CD4-positive, alpha-beta memory T cell (primary cell): ENCODE data around the gene TUT4. TPM values are rescaled to one million over a fixed set of nuclear protein-coding genes. Genes with fewer than 3 reads are reported as not detected.

Experiments
- CTCF ChIA-PET: fragments of 350-600 bp; sonication (Branson Sonifier 250); formaldehyde crosslinking; loops from one replicate; lab custom pipeline; 2021; ENCODE audit warnings: inconsistent platforms; ENCODE audit not compliant: partially characterized antibody; lab: Charles Lee
- POLR2A ChIA-PET: fragments of 350-600 bp; sonication (Branson Sonifier 250); formaldehyde crosslinking; loops from one replicate; lab custom pipeline; 2021; ENCODE audit not compliant: partially characterized antibody; lab: Charles Lee
- DNase-seq, 5 donors: peaks; one replicate each; pipeline versions ENCODE4 v3.0.0 to v3.0.0-alpha.2; 2020 to 2022; ENCODE audit warnings: mixed read lengths in 1 of 5
- H3K27ac ChIP-seq: one replicate; pipeline ENCODE4 v1.7.0; 2013; ENCODE audit warnings: low read depth, low read length
- H3K27me3 ChIP-seq: 2 replicates; pipeline ENCODE4 v1.7.0; 2013; ENCODE audit warnings: mild to moderate bottlenecking, low read length, moderate library complexity; ENCODE audit not compliant: insufficient read depth
- H3K36me3 ChIP-seq: 2 replicates; pipeline ENCODE4 v1.7.0; 2013; ENCODE audit warnings: mild to moderate bottlenecking, low read length, moderate library complexity; ENCODE audit not compliant: insufficient read depth
- H3K4me1 ChIP-seq: 2 replicates; pipeline ENCODE4 v1.7.0; 2013; ENCODE audit warnings: mild to moderate bottlenecking, low read length, moderate library complexity; ENCODE audit not compliant: insufficient read depth
- H3K4me3 ChIP-seq, 2 donors: one replicate each; pipeline ENCODE4 v1.7.0; 2013; ENCODE audit warnings: low read length in 2 of 2, mild to moderate bottlenecking in 1 of 2
- H3K9me3 ChIP-seq, 2 donors: one replicate each; pipeline ENCODE4 v1.7.0; 2013; ENCODE audit warnings: low read length in 2 of 2, control low read depth in 1 of 2; ENCODE audit not compliant: control insufficient read depth in 1 of 2
- H3K27ac Mint-ChIP-seq, 7 donors: one replicate each; pipeline ENCODE4 v1.8.0; 2020 to 2021; ENCODE audit warnings: mixed read lengths in 7 of 7, mild to moderate bottlenecking in 6 of 7, inconsistent platforms in 3 of 7, moderate library complexity in 3 of 7
- H3K27me3 Mint-ChIP-seq, 2 donors: one replicate each; pipeline ENCODE4 v1.8.0; 2020 to 2021; ENCODE audit warnings: mixed read lengths in 2 of 2
- H3K36me3 Mint-ChIP-seq, 2 donors: one replicate each; pipeline ENCODE4 v1.8.0; 2020 to 2021; ENCODE audit warnings: mixed read lengths in 2 of 2, inconsistent platforms in 1 of 2, mild to moderate bottlenecking in 1 of 2
- H3K4me1 Mint-ChIP-seq, 4 donors: one replicate each; pipeline ENCODE4 v1.8.0; 2020 to 2021; ENCODE audit warnings: mixed read lengths in 4 of 4, mild to moderate bottlenecking in 1 of 4
- H3K4me3 Mint-ChIP-seq, 8 donors: one replicate each; pipeline ENCODE4 v1.8.0; 2020 to 2021; ENCODE audit warnings: mixed read lengths in 8 of 8, mild to moderate bottlenecking in 7 of 8, moderate library complexity in 6 of 8, inconsistent platforms in 3 of 8
- H3K9me3 Mint-ChIP-seq, 8 donors: one replicate each; pipeline ENCODE4 v1.8.0; 2020 to 2021; ENCODE audit warnings: mixed read lengths in 8 of 8, mild to moderate bottlenecking in 5 of 8, inconsistent platforms in 3 of 8, moderate library complexity in 1 of 8
- intact Hi-C: fragments of 100-400 bp; cut with micrococcal nuclease; formaldehyde crosslinking; loops from one replicate; pipeline ENCODE4 v1.15.1; 2023
- polyA plus RNA-seq, 2 donors: library from polyadenylated mRNA; unstranded; fragments of 300-500 nt; fragmentation: Illumina TruSeq; gene quantifications; one replicate each; pipeline ENCODE4 v1.2.3, GENCODE V29; 2021
- total RNA-seq, 2 experiments: library from RNA; stranded (reverse); gene quantifications; one replicate each; pipeline ENCODE4 v1.2.3, GENCODE V29; 2021

Gene TUT4
- total and polyA plus RNA-seq, 4 experiments from 2014 or later = 22.4 to 159 (median 96.8) TPM

- Histone ChIP-seq H3K4me1 (peaks cover 19% of the 10 kb centered on the region), H3K4me3 (no peak overlapping the region), H3K36me3 (no peaks in the 10 kb centered on the region), H3K9me3 (no peaks in the 10 kb centered on the region), H3K27me3 (no peaks in the 10 kb centered on the region), H3K27ac (no peak overlapping the region)
- Mint-ChIP-seq H3K27me3 (no peaks in the 10 kb centered on the region), H3K36me3 (peaks cover 30 to 33% of the 10 kb centered on the region in 2 donors), H3K9me3 (peaks cover 0 to 15% (median 0%) of the 10 kb centered on the region in 8 donors), H3K27ac (peak overlapping the region in 2 of 7 donors; percentile 49 to 89), H3K4me3 (peak overlapping the region in 3 of 8 donors; percentile 14 to 50 (median 18)), H3K4me1 (peaks cover 31 to 71% (median 52%) of the 10 kb centered on the region in 4 donors)
- intact Hi-C loops = no loop called here
- ChIA-PET POLR2A (interaction anchor here (0.9 kb wide), 1 partner anchor 18 kb away, joined by 3 read pairs; no protein-coding TSS in a partner anchor), CTCF (interaction anchor here (1.4 kb wide), 1 partner anchor 11 kb away, joined by 4 read pairs; no protein-coding TSS in a partner anchor)
- DNase-seq = no peak
These were observed 17.7 kb downstream of the TUT4 start for GRCh38 chr1:52534928-52535764.

GRCh38 chr1:52533713-52534112 lies 19.2 kb downstream of the TUT4 start:
- Histone ChIP-seq H3K4me1 (peaks cover 16% of the 10 kb centered on the region), H3K27ac (no peak overlapping the region), H3K36me3 (no peaks in the 10 kb centered on the region), H3K4me3 (no peak overlapping the region), H3K9me3 (no peaks in the 10 kb centered on the region), H3K27me3 (no peaks in the 10 kb centered on the region)
- DNase-seq = no peak
- POLR2A ChIA-PET = interaction anchor here (1.2 to 1.6 kb wide), 2 partner anchors 17 to 20 kb away, joined by 3 to 4 read pairs; no protein-coding TSS in a partner anchor
- Mint-ChIP-seq H3K27me3 (no peaks in the 10 kb centered on the region), H3K4me3 (no peak overlapping the region), H3K36me3 (peaks cover 23 to 24% of the 10 kb centered on the region in 2 donors), H3K4me1 (peaks cover 25 to 68% (median 45%) of the 10 kb centered on the region in 4 donors), H3K27ac (peak overlapping the region in 2 of 7 donors; percentile 19 to 32), H3K9me3 (peaks cover 0 to 9% (median 0%) of the 10 kb centered on the region in 8 donors)
- CTCF ChIA-PET = interaction anchor here (0.6 to 2.2 kb wide), 2 partner anchors 11 to 77 kb away, joined by 3 to 5 read pairs; no protein-coding TSS in a partner anchor
- intact Hi-C loops = no loop called here

- no peaks in the 10 kb centered on the region for H3K27me3 Mint-ChIP-seq
- intact Hi-C loops = no loop called here
- H3K4me1 Mint-ChIP-seq = peaks cover 23 to 66% (median 44%) of the 10 kb centered on the region in 4 donors
- no peak overlapping the region for H3K4me3 Mint-ChIP-seq
- Histone ChIP-seq H3K36me3 (no peaks in the 10 kb centered on the region), H3K4me1 (peaks cover 15% of the 10 kb centered on the region), H3K4me3 (no peak overlapping the region), H3K9me3 (no peaks in the 10 kb centered on the region), H3K27me3 (no peaks in the 10 kb centered on the region), H3K27ac (no peak overlapping the region)
- peaks cover 25 to 28% of the 10 kb centered on the region in 2 donors for H3K36me3 Mint-ChIP-seq
- H3K9me3 Mint-ChIP-seq = peaks cover 0 to 9% (median 0%) of the 10 kb centered on the region in 8 donors
- no peak for DNase-seq
- ChIA-PET POLR2A (interaction anchor here (1.2 to 1.6 kb wide), 2 partner anchors 18 to 21 kb away, joined by 3 to 4 read pairs; no protein-coding TSS in a partner anchor), CTCF (interaction anchor here (0.6 to 2.2 kb wide), 2 partner anchors 10 to 76 kb away, joined by 3 to 5 read pairs; no protein-coding TSS in a partner anchor)
- peak overlapping the region in 1 of 7 donors; percentile 32 for H3K27ac Mint-ChIP-seq
These were observed 20.1 kb downstream of the TUT4 start for GRCh38 chr1:52532731-52533327.

GRCh38 chr1:52532247-52532646 lies 20.6 kb downstream of the TUT4 start:
- DNase-seq = no peak
- Histone ChIP-seq H3K9me3 (no peaks in the 10 kb centered on the region), H3K4me1 (peaks cover 15% of the 10 kb centered on the region), H3K4me3 (no peak overlapping the region), H3K27me3 (no peaks in the 10 kb centered on the region), H3K36me3 (no peaks in the 10 kb centered on the region), H3K27ac (no peak overlapping the region)
- H3K9me3 Mint-ChIP-seq = peaks cover 0 to 9% (median 0%) of the 10 kb centered on the region in 8 donors
- H3K27me3 Mint-ChIP-seq = no peaks in the 10 kb centered on the region
- peak overlapping the region in 1 of 7 donors; percentile 13 for H3K27ac Mint-ChIP-seq
- H3K4me1 Mint-ChIP-seq = peaks cover 21 to 62% (median 42%) of the 10 kb centered on the region in 4 donors
- POLR2A ChIA-PET = no interaction called here
- H3K36me3 Mint-ChIP-seq = peaks cover 26 to 30% of the 10 kb centered on the region in 2 donors
- intact Hi-C loops = no loop called here
- CTCF ChIA-PET = interaction anchor here (0.6 to 2.2 kb wide), 2 partner anchors 10 to 172 kb away, joined by 4 to 5 read pairs; no protein-coding TSS in a partner anchor
- H3K4me3 Mint-ChIP-seq = no peak overlapping the region

- Histone ChIP-seq H3K27me3 (no peaks in the 10 kb centered on the region), H3K27ac (no peak overlapping the region), H3K9me3 (no peaks in the 10 kb centered on the region), H3K4me3 (no peak overlapping the region), H3K4me1 (peaks cover 15% of the 10 kb centered on the region), H3K36me3 (no peaks in the 10 kb centered on the region)
- Mint-ChIP-seq H3K27ac (peak overlapping the region in 4 of 7 donors; percentile 8 to 50 (median 23)), H3K27me3 (no peaks in the 10 kb centered on the region), H3K9me3 (peaks cover 0 to 9% (median 0%) of the 10 kb centered on the region in 8 donors), H3K4me3 (no peak overlapping the region), H3K36me3 (peaks cover 23 to 26% of the 10 kb centered on the region in 2 donors), H3K4me1 (peaks cover 24 to 59% (median 38%) of the 10 kb centered on the region in 4 donors)
- ChIA-PET POLR2A (no interaction called here), CTCF (interaction anchor here (0.6 kb wide), 1 partner anchor 172 kb away, joined by 4 read pairs; no protein-coding TSS in a partner anchor)
- intact Hi-C loops = no loop called here
- no peak for DNase-seq
These were observed 21.5 kb downstream of the TUT4 start for GRCh38 chr1:52531249-52531872.

- ChIA-PET POLR2A (no interaction called here), CTCF (no interaction called here)
- intact Hi-C loops = no loop called here
- Mint-ChIP-seq H3K36me3 (peaks cover 22 to 24% of the 10 kb centered on the region in 2 donors), H3K4me3 (no peak overlapping the region), H3K27me3 (no peaks in the 10 kb centered on the region), H3K9me3 (peaks cover 0 to 8% (median 0%) of the 10 kb centered on the region in 8 donors), H3K27ac (peak overlapping the region in 2 of 7 donors; percentile 17 to 73), H3K4me1 (peaks cover 24 to 56% (median 36%) of the 10 kb centered on the region in 4 donors)
- Histone ChIP-seq H3K27me3 (no peaks in the 10 kb centered on the region), H3K4me1 (peaks cover 15% of the 10 kb centered on the region), H3K4me3 (no peak overlapping the region), H3K9me3 (no peaks in the 10 kb centered on the region), H3K27ac (no peak overlapping the region), H3K36me3 (peaks cover 5% of the 10 kb centered on the region)
- DNase-seq = no peak
These were observed 22.2 kb downstream of the TUT4 start for GRCh38 chr1:52530563-52531144.
